ENCODE data around the gene CTIF.

The CTIF gene

DNA sequence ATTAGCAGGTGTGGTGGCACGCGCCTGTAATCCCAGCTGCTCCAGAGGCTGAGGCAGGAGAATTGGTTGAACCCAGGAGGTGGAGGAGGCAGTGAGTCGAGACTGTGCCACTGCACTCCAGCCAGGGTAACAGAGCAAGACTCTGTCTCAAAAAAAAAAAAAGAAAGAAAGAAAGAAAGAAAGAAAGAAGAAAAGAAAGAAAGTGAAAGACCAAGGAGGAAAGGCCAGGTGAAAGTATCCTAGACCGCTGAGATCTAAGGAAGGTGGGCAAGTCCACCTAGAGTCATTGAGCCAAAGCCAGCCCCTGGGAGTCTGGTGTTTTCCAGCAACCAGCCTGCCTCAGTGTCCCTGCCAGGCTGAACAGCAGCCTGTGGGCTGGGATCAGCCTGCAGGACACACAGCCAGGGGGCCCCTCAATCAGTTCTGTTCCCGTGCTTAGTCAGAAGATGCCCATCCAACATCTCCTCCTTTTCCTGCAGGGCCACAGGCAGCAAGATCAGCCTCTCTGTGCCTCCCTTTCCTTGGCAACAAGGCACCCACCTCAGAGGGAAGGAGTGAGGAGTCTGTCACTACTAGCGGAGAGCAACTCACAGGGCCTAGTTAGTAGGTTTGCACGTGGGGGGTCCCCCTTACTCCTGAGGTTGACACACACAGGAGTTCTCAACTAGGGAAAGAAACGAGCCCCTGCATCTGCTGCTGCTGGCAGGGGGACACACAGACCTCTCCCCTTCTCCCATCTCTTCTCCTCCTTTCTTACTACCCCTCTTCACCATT lies 347.9 kb downstream of the CTIF start:
- no peaks in the 10 kb centered on the region for H3K4me1 ChIP-seq
- H3K27me3 ChIP-seq, result no peaks in the 10 kb centered on the region
- no peaks in the 10 kb centered on the region for H3K9me3 ChIP-seq
- TF ChIP-seq, protein P1, sequence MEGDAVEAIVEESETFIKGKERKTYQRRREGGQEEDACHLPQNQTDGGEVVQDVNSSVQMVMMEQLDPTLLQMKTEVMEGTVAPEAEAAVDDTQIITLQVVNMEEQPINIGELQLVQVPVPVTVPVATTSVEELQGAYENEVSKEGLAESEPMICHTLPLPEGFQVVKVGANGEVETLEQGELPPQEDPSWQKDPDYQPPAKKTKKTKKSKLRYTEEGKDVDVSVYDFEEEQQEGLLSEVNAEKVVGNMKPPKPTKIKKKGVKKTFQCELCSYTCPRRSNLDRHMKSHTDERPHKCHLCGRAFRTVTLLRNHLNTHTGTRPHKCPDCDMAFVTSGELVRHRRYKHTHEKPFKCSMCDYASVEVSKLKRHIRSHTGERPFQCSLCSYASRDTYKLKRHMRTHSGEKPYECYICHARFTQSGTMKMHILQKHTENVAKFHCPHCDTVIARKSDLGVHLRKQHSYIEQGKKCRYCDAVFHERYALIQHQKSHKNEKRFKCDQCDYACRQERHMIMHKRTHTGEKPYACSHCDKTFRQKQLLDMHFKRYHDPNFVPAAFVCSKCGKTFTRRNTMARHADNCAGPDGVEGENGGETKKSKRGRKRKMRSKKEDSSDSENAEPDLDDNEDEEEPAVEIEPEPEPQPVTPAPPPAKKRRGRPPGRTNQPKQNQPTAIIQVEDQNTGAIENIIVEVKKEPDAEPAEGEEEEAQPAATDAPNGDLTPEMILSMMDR (IDR thresholded peaks at IDR 0.05; ENCODE audit: low read depth, low read length), result no peak
- DNase-seq, result no peak
- no peaks in the 10 kb centered on the region for H3K36me3 ChIP-seq
- H3K4me3 ChIP-seq (ENCODE audit: low read depth, low read length), result no peak overlapping the region

DNA sequence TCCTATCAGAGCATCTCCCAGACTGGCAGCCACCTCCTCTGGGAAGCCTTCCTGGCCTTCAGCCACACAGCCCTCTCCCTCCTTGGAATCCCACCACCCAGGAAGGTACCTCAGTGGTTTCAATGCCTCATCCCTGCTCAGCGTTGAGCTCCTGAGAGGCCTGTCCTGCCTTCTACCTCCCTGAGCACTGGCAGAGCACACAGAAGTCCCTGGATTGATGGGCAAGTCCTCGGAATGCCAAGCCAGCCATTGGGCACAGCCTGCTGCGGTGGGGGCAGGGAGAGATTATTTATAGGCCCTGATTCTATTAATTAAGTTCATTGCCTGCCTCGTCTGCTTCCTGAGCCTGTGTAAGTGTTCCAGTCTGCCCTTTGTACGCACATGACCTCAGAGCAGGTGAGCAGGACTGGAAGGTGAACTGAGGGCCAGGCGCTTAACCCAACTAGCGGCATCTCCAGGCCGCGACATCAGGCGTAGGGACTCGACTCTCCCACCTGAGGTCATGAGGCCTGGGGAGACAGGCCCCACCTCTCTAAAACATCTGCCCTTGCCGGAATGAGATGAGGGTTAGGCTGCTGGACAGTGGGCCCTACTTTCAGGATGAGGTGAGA lies 348.6 kb downstream of the CTIF start:
- Histone ChIP-seq H3K4me3 (ENCODE audit: low read depth, low read length) (no peak overlapping the region), H3K4me1 (no peaks in the 10 kb centered on the region), H3K27me3 (no peaks in the 10 kb centered on the region), H3K36me3 (no peaks in the 10 kb centered on the region), H3K9me3 (no peaks in the 10 kb centered on the region)
- TF ChIP-seq, protein P1 (IDR thresholded peaks at IDR 0.05; ENCODE audit: low read depth, low read length), result no peak
- DNase-seq, result no peak

GRCh38 chr18:48887905-48888772 lies 349.3 kb downstream of the CTIF start:
- no peak for DNase-seq
- Histone ChIP-seq H3K4me3 (ENCODE audit: low read depth, low read length) (no peak overlapping the region), H3K27me3 (no peaks in the 10 kb centered on the region), H3K9me3 (no peaks in the 10 kb centered on the region), H3K36me3 (no peaks in the 10 kb centered on the region), H3K4me1 (no peaks in the 10 kb centered on the region)
- TF ChIP-seq, protein P1 (IDR thresholded peaks at IDR 0.05; ENCODE audit: low read depth, low read length), result no peak

DNA sequence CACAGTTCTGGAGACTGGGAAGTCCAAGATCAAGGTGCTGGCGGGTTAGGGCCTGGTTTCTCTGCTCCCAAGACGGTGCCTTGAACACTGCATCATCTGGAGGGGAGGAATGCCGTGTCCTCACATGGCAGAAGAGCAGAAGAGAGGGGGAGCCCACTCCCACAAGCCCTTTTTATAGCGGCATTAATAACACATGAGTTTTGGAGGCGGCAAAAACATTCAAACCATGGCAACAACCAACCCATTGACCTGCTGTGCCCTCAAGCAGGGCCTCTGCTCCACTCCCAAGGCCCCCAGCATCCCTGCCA lies 349.9 kb downstream of the CTIF start:
- no peak for DNase-seq
- H3K4me1 ChIP-seq, result no peaks in the 10 kb centered on the region
- no peaks in the 10 kb centered on the region for H3K36me3 ChIP-seq
- no peaks in the 10 kb centered on the region for H3K9me3 ChIP-seq
- TF ChIP-seq, protein P1 (IDR thresholded peaks at IDR 0.05; ENCODE audit: low read depth, low read length), result no peak
- no peak overlapping the region for H3K4me3 ChIP-seq (ENCODE audit: low read depth, low read length)
- H3K27me3 ChIP-seq, result no peaks in the 10 kb centered on the region

DNA sequence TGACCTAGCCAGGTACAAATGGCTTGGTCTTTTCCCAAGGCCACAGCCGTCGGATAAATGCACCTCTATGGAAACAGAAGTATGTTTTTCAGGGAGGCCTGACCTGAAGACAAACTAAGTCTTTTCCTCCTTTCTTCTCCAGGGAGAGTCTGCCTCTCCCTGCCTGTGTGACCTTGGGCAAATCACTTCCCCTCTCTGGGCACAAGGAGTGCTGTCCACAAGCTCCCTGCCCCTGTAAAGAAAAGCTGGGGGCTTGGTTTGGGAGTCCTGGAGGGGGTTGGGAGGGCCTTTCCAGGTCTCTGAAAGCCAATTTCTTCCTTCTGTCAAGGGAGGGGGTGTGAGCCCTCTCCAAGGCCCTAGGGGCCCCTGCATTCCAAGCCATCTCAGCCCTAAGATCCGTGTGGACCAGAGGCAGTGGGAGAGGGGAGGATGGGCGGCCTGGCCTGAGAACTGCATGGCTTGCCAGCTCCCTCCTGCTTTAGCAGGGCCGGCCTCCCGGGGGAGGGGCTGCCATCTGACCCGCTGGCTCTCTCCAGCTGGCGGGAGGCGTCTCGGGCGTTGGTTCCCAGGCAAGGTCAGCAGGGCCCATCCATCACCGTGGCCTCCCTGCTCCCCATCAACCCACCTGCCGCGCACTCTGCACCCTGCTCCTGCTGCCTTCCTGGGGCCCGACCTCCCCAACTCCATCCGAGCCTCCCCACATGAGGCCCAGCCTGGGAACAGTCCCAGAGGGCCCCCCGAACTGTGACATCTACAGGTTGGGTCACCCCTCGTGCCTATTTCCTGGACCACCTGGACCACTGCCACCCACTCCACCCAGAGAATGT lies 350.5 kb downstream of the CTIF start:
- DNase-seq, result peak; percentile 48
- Histone ChIP-seq H3K36me3 (no peaks in the 10 kb centered on the region), H3K27me3 (no peaks in the 10 kb centered on the region), H3K4me1 (no peaks in the 10 kb centered on the region), H3K4me3 (ENCODE audit: low read depth, low read length) (no peak overlapping the region), H3K9me3 (no peaks in the 10 kb centered on the region)
- TF ChIP-seq, protein P1 (IDR thresholded peaks at IDR 0.05; ENCODE audit: low read depth, low read length), result no peak

All from BE2C (cell line).